NCI-H524 treated with DMSO at 0.1 percent for 48 hours (cell line): ENCODE measurements around the gene SFRP5.

ENCODE experiments used
- DNase-seq: peaks from one replicate; lab custom pipeline; 2025; lab: John Stamatoyannopoulos, UW

Gene SFRP5

DNA sequence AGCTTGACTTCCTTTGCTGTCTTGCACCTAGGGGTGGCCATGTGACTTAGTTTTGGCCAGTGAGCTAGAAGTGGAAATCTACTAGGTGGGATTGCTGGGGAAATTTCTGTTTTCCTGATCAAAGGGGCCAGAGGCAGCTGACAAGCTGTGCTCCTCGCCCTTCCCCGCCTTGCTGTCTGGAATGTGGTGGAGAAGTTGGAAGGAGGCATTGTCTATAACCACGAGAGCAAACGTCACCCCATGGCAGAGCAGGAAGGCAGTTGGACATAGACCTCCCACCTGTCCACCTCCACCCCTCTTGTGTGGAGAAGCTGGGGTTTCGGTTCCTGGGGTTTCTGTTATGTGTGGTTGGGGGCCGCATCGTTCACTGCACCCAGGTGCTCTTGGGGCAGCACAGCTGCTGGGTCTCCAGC, 7.3 kb downstream of the SFRP5 start:
- DNase-seq, result no peak

DNA sequence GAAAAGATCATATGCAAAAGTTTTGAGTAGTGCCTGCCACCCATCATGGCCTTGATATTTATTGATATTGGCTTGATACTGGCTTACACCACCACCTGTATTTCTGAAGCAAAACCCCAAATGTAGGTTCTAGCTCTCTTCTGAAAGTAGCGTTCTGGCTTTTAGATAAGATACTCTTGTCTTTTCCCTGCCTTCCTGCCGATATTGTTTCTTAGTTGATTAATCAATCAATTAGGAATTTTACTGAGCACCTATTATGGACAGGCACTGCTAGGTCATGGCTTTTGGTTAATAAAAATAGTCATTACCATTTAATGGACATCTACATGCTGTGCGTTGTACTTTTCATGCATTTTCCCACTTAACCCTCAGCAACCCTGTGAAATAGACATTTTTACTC, 7.9 kb downstream of the SFRP5 start:
- DNase-seq, result no peak

DNA sequence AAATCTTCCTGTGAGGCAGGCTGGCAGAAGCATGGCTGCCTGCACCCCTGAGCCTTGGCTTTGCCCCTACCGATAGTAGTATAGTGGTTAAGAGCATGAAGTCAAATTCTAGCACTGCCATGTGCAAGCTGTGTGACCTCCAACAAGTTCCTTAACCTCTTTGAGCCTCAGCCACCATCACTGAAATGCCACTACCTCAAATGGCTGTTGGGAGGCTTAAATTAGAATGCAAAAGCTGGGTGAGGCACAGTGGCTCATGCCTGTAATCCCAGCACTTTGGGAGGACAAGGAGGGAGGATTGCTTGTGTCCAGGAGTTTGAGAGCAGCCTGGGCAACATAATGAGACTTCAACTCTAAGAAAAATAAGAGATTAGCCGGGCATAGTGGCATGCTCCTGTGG, 8.4 kb downstream of the SFRP5 start:
- no peak for DNase-seq

DNA sequence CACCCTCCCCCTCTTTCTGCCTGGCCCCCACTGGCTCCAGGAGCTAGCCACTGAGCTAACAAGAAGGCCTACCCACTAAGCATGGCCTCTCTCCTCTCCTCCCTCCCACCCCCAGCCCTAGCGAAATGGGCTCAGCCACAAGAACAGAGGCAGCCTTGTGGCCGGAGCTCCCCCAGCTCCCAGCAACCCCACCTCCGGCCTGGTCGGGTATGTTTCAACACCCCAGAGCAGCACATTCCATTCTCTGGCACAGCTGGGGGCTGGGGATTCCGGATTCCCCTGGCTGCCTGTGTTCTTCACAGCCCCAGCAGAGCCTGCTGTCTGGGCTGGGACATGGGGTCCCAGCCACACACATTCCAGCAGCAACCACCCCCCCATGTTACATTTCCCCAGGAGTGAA, 9.0 kb downstream of the SFRP5 start:
- DNase-seq, result no peak

DNA sequence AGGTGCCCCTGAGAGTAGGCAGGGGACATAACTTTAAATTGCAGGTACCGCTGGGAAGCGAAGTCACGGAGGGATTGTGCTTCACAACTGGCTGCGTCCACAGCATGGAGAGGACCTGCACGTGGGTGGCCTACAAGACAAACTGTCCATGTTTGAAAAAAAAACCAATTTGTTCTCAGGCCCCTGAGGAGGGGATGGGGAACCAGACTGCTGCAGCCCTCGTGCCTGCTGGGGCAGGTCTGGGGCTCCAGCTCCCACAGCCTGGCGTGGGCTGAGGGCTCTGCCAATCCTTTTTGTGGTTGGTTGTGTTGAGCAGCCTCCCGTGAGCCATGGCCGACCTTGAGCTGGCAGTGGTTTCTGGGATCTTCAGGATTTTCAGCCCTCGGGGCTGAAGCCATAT, 9.7 kb downstream of the SFRP5 start:
- no peak for DNase-seq

DNA sequence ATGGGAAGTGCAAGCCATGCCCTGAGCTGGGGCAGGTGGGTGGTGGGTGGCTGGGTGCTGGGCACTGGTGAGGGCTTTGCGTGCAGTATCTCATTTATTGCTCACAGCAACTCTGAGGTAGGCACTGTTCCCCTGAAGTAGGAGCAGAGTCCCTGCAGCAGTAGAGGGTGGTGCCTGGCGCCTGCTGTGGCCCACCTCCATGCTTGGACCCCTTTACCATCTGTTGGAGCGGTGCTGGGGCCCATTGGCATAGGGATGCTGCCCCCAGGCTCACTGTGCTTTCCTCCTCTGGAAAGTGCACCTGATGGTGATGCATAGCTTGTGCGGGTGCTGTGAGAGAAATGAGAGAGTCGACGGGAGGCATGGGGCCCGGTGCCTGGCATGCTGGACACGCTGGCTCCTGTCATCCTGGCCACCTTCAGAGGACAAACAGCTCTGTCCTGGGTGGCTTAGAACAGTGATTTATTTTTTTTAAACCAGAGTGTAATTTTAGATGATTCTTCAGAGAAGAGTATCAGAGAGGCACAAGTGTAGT, 10.4 kb downstream of the SFRP5 start:
- DNase-seq, result no peak

DNA sequence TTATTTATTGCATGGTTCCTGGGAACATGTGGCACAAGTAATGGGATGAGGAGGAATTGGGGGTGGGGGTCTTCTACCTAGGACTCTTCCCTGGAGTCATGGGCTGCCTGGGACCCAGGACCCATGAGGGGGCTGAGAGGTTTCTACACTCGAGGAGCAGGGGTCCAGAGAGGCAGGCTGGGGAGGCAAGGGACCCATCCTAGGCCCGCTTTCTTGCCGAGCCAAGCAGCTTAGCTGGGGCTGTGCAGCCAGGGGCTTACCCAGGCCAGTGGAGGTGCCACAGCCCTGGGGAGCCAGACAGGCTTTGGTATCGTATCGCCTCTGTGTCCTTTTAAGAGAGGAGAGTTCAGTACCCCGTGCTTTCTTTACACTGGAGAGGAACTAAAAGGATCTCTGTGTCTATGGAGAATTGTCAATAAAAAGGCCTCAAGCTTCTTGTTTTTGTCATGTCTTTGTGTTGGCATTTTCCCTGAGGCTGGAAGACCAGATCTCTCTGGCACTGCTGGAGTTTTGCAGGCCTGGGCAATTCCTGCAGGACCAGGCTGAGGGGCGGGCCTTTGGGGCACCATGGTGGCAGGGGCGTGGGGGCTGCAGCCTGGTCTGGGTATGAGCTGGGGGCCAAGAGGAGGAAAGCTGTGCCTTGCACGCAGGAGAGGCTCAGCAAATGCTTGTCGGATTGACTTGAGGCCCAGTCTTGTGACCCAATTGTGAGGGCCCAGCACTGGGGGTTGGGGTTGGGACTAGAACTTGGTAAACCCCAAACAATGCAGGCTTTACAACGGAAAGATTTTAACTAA, 11.1 kb downstream of the SFRP5 start:
- DNase-seq, result no peak

DNA sequence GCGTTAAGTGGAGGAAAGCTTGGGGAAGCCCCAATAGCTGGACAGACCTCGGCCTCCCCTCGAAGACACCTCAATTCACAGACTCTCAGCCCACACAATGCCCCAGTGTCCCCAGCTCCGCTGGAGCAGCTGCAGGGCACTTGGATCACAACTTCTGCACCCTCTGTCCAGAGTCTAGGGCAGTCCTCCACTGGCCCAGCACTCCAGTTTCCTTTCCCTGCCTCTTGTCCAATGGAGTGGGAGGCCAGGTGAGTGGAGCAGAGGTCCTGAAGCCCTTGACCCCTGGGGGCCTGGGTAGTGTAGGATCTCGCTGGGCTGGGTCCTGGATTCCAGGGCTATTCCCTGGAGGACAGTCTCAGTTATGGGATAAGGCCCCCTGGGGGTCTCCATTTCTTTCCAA, 11.9 kb downstream of the SFRP5 start:
- no peak for DNase-seq

DNA sequence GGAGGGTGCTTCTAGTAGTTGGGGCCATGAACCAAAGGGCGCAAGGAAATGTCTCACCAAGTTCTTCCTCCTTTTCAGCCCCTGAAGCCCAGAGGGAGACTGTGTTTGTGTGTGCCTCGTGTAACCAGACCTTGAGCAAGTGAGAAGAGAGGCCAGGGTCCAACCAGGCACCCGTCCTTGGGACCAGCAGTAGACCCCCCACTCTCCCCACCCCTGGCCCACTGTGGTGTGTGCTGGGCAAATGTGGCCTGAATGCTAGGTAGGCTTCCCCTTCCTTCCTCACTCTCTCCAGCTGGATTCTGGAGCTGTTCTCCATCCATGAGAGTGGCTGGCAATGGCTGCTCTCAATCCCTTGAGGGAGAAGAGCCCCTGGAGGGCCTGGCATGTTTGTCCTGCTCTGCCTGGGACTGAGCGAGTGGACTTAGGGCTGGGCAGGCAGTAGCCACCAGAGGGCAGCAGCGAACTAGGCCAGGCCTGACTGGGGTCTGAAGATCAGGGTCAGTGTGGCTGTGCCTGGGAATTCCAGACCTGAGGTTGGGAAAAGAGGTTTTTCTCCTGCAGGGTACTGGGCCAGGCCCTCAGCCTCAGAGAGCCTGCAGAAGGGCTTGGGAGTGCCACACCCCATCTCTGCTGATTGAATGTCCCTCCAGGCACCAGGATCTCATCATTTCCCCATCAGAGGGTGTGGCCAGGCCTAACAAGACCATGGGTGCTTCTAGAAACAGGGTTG, 12.5 kb downstream of the SFRP5 start:
- no peak for DNase-seq

DNA sequence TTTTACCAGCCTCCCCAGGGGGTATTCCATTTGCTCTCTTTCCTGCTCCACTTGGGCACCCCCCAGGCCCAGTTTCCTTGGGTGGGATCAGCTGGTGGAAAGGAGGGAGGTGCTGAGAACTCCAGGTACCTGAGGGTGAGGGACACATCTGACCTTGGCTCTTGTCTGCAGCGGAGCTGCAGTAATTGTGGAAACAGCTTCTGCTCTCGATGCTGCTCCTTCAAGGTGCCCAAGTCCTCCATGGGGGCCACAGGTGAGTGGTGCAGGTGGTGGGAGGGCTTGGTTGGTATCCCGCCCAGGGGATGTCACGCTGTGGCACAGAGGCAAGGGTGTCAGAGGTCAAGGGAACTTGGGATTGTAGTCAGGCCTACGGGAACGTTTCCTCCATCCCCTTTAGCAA, 14.3 kb downstream of the SFRP5 start:
- DNase-seq, result no peak

DNA sequence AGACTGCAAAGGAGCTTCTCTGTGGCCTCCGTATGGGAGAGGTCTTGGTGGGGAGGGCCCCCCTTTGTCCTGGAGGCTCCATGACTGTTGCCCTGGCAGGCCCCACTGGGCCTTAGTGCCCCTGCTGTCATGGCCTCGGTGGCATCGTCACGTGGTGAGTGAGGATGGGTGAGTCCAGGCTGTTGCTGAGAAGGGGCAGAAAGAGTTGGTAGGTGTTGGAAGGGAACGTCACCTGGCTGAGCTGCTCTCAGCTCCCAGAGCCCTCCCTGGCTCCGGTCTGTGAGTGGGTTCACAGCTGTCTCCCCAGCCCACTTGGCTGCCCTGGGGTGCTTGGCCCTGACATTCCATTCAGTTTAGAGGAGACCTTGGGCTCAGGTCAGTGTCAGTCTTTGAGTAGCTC, 16.1 kb downstream of the SFRP5 start:
- no peak for DNase-seq

DNA sequence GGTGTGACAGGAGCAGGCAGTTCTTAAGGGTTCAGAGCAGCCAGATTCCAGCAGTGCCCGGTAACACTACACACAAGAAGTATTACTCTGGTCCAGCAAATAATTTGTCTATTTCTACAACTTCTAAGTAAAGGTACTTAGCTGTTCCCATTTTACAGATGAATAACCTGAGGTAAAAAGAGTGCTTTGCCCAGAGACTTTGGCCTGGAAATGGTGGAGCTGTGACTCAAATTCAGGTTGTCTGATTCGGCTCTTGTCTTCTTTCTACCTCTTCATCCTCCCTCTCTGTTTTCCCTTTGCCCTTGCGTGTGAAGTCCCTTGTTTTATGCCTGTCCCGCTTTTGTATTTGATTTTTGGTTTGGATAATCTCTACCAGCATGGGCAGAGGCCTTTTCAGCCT, 17.1 kb downstream of the SFRP5 start:
- no peak for DNase-seq

DNA sequence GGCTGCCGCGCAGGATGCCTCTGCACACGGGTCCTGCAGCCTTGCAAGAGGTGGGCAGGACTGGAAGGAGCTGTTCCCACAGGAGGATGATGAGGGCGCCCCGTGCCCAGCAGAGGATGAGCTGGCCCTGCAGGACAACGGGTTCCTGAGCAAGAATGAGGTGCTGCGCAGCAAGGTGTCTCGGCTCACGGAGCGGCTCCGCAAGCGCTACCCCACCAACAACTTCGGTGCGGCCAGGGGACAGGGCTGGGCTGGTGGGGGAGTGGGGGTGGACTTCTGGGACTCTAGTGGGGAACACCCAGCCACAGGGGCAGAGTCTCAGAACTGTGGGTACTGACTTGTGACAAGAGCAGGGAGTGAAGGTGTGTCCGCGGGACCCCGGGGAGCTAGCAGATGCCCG, 18.8 kb downstream of the SFRP5 start:
- no peak for DNase-seq

DNA sequence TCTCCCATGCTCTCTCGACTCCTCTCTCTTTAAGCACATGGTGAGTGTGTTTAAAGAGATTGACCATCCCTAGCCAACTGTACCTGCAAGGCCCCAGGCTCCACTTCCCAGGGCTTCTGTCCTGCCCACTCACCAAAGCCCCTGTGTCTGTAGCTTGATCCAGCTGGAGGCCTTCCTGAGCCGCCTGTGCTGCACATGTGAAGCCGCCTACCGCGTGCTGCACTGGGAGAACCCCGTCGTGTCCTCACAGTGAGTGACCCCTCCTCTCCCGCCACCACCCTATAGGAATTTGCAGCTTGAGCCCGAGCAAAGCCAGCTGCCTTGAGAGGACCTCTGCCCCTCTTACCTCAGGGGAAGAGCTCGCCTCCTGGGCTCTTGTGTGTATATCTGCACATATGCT, 23.7 kb downstream of the SFRP5 start:
- no peak for DNase-seq

DNA sequence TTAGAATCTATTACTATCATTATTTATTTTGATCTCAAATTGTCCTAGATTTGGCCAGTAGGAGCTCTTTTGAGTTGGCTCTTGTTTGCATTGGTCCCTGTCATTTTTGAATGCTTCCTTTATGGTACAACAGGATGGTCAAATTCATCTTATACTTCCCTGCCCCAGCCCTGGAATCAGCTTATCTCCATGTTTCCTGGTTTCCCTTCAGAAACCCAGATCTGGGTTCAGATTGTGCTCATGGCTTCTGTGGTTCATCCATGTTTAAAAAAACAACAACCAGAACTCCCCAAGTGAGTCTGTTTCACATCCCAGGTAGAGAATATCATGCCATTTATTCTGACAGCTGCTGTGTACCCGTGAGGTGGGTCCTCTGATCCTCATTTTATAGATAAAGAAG, 24.2 kb downstream of the SFRP5 start:
- DNase-seq, result no peak

DNA sequence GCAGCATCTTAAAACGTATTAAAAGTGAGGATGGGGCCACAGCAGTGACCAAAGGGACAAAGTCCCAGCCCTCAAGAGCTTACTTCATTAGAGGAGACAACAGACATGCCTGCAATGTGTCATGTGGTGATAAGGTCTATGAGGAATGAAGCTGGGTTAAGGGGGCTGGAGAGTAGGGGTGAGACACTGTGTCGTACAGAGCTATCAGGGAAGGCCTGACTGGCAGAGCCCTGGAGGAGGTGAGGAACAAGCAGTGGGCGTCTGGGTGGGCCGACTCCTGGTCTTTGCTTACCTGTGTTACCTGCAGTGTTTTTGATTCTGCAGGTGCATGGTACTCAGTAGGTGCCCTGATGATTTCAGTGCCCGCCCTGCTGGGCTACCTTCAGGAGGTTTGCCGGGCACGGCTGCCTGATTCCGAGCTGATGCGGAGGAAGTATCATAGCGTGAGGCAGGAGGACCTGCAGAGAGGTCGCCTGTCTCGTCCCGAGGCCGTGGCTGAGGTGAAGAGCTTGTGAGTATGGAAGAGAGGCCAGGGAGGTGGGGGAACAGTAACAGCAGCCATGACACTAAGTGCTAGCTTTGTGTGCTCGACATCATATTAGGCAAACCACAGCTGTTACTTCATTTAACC, 27.3 kb downstream of the SFRP5 start:
- no peak for DNase-seq

DNA sequence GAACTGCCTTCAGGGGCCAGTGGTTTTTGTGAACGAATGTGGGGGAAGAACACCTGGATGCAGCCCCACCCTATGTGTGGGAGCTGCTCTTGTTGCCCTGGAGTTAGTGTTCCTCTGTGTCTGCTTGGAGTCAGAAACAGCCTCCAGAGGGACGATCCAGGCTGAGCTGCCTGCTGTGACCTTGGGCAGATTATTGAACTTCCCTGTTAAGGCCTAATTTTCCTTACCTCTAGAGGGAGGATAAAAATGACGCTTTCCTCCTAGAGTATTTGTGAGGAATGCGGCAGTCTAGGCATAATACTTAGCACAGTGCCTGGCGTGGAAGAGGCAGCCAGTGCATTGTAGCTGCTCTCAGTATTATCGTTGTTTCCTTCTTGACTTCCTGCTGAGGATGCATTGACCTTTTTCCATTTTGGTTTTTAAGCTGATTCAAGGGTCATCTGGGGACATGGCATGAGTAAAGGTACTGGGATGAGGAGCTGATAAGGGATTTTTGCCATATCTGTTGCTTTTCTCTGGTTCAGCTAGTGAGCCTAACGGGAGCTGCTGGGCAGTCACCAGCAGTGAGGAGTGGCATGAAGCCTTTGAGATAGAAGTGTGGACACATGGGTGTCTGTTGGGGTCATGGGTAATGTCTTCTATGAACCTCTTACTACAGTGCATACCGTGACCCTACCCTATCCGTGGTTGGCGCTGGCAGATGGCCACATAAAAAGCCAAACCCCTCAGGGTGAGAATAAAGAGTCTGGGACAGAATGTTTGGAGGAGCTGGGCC, 28.4 kb downstream of the SFRP5 start:
- DNase-seq, result no peak

DNA sequence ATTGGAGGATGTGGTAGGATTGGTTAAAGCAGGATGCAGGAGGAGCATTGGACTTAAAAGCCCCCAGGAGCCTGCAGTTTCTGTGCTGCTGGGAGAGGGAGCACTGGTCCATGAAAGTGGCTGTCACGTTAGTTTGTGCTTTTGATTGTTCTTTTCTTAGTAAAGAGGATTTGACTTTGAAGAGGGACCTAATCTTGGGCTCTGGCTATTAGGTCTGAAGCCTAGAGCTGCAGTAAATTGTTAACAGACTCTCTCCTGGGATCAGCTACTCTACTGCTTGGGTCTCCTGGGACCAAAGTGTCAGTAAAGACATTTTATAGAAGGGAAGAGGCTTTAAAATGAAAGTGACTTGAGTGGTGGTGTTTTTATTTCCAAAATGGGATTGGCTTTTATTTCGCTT, 31.2 kb downstream of the SFRP5 start:
- DNase-seq, result no peak

DNA sequence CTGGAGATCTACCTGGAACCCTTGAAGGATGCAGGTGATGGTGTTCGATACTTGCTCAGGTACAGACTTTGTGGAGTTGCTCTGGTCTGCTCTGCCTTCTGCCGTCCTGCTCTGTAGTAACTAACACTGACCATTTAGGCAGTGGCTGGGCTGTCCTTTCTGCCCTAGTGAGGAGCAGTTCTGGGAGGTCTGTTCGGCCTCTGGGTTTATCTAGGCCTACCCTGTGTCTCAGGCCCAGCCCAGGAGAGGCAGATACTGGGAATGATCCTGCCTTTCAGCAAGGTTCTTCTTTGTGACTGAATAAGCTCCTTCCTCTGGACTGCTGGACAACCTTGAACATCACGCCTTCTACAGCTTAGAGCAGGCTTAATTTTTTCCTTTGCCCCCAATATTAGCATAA, 33.2 kb downstream of the SFRP5 start:
- no peak for DNase-seq

DNA sequence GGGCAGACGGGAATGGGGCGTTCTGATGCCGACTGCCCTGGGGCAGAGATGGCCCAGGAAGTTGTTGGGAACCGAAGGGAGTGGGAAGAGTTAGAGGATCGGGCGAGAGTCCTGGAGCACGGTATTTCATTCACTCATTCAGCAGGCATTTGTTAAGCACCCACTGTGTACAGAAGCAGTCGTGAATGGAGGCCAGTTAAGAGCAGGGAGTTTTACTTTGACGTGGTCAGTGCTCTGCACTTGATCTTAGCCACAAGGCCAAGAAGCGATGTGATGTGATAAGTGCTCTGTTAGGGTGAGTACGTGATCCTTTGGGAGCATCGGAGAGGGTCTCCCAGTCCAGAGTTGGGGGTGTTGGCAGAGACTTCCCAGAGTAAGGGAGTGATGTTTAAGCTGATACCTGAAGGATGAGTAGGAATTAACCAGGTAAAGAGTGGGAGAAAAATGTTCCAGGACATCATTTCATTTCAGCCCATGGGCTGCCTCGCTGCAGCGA, 34.0 kb downstream of the SFRP5 start:
- no peak for DNase-seq

DNA sequence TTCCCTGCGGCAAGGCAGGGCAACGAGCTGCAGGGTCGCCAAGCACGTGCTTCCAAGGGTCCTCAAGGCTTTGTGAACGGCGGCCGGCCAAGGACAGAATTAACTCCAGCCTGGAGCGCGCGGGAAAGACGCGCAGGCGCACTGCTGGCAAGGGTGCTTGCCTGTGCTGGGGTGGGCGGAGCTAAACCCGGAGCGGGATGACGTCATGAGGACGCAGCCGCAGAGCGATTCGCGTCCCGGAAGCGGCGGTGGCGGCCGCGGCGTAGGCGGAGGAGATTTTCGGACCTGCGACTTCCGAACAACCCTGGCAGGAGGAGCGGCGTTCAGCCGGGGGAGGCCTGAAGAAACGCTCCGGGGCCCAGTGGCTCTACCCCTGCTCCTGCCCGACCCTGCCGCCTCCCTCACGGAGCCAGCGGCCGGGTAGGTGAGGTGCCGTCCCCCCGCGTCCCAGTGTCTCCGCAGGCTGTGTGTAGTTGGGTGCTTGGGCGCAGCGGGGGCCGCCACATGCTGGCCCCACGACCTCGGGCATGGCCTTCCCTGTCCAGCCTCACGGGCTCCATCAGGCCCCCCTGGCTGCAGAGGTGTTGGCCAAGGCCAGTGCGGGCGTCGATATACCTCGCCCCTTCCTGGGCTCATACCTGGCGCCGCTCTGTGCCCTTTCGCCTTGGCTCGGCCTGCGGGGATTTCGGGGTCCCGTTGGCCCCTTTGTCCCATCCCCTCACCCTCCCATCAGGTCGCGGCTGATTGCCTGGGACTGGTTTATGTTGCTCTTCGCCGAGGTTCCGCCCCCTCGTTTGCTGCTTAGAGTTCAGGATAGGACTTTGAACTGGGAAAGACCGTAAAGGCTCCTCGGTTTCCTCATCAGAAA, 34.7 kb downstream of the SFRP5 start, which contains the start of gene ZFYVE27:
Gene ZFYVE27 (plus strand): TSS at position 227 of the 868 bp plus-strand sequence. CDS start 1,350 bp downstream, outside the sequence.
- peak; percentile 7 for DNase-seq
